SK-N-SH treated with all-trans-retinoic acid at 6 μM for 48 hours (cell line): ENCODE results near the gene DAB1.
A peak's percentile ranks its signal among the peaks of the same experiment; 100 is the strongest.

Experiments used
- ATAC-seq: fragments of 200-7000 bp; cut with Tn5 transposase; 3 replicates; pipeline ENCODE4 v1.9.1; 2020; ENCODE audit warnings: mild to moderate bottlenecking, moderate library complexity
- BACH2 ChIP-seq: fragments of 250-450 bp; sonication (Bioruptor Pico); IDR thresholded peaks from 2 replicates; pipeline ENCODE4 v1.9.0; 2021; ENCODE audit warnings: mild to moderate bottlenecking, borderline replicate concordance
- CSRNP3 ChIP-seq: fragments of 250-450 bp; sonication (Bioruptor Pico); IDR thresholded peaks from 2 replicates; pipeline ENCODE4 v1.5.1; 2021; ENCODE audit warnings: mild to moderate bottlenecking, moderate library complexity
- ESRRG ChIP-seq: fragments of 250-450 bp; sonication (Bioruptor Pico); IDR thresholded peaks from 2 replicates; pipeline ENCODE4 v1.6.1; 2021; ENCODE audit warnings: mild to moderate bottlenecking
- OSR1 ChIP-seq: fragments of 250-450 bp; sonication (Bioruptor Pico); IDR thresholded peaks from 2 replicates; pipeline ENCODE4 v1.8.0; 2022; ENCODE audit warnings: moderate library complexity, mild to moderate bottlenecking, inconsistent platforms
- POU6F1 ChIP-seq: fragments of 250-450 bp; sonication (Bioruptor Pico); IDR thresholded peaks from 2 replicates; pipeline ENCODE4 v1.8.0; 2021; ENCODE audit warnings: low read depth, mild to moderate bottlenecking, moderate library complexity, borderline replicate concordance
- PPARA ChIP-seq: fragments of 250-450 bp; sonication (Bioruptor Pico); IDR thresholded peaks from 2 replicates; pipeline ENCODE4 v1.5.0; 2020; ENCODE audit warnings: mild to moderate bottlenecking, borderline replicate concordance
- RARB ChIP-seq: fragments of 250-450 bp; sonication (Bioruptor Pico); IDR thresholded peaks from 2 replicates; pipeline ENCODE4 v1.8.0; 2021; ENCODE audit warnings: mild to moderate bottlenecking, moderate library complexity
- SNAI2 ChIP-seq: fragments of 250-450 bp; sonication (Bioruptor Pico); IDR thresholded peaks from 2 replicates; pipeline ENCODE4 v1.5.0; 2020; ENCODE audit warnings: mild to moderate bottlenecking, moderate library complexity
- TOX ChIP-seq: fragments of 250-450 bp; sonication (Bioruptor Pico); IDR thresholded peaks from 2 replicates; pipeline ENCODE4 v1.8.0; 2021; ENCODE audit warnings: mild to moderate bottlenecking, moderate library complexity, borderline replicate concordance
- TSHZ2 ChIP-seq: fragments of 250-450 bp; sonication (Bioruptor Pico); IDR thresholded peaks from 2 replicates; pipeline ENCODE4 v1.5.0; 2020; ENCODE audit warnings: mild to moderate bottlenecking, moderate library complexity
- ZC3H10 ChIP-seq: fragments of 250-450 bp; sonication (Bioruptor Pico); IDR thresholded peaks from 2 replicates; pipeline ENCODE4 v1.5.1; 2021; ENCODE audit warnings: mild to moderate bottlenecking, moderate library complexity
- ZFP3 ChIP-seq: fragments of 250-450 bp; sonication (Bioruptor Pico); IDR thresholded peaks from 2 replicates; pipeline ENCODE4 v1.5.0; 2020; ENCODE audit warnings: mild to moderate bottlenecking, moderate library complexity
- ZFP30 ChIP-seq: fragments of 450-650 bp; formaldehyde crosslinking; IDR thresholded peaks from 2 replicates; pipeline ENCODE4 v1.5.0; 2022; ENCODE audit warnings: mild to moderate bottlenecking, moderate library complexity
- ZNF565 ChIP-seq: fragments of 450-650 bp; formaldehyde crosslinking; conservative IDR thresholded peaks from 2 replicates; pipeline ENCODE4 v1.5.0; 2020; ENCODE audit warnings: low read depth, mild to moderate bottlenecking, moderate library complexity
- ZNF70 ChIP-seq: fragments of 450-650 bp; formaldehyde crosslinking; IDR thresholded peaks from 2 replicates; pipeline ENCODE4 v1.5.0; 2020; ENCODE audit warnings: mild to moderate bottlenecking, moderate library complexity
- ZNF8 ChIP-seq: fragments of 450-650 bp; formaldehyde crosslinking; IDR thresholded peaks from 2 replicates; pipeline ENCODE4 v1.5.0; 2020; ENCODE audit warnings: mild to moderate bottlenecking, moderate library complexity
- TF ChIP-seq, protein P1 (sequence below): fragments of 250-450 bp; sonication (Bioruptor Pico); IDR thresholded peaks from 2 replicates; pipeline ENCODE4 v1.8.0; 2020; ENCODE audit warnings: mild to moderate bottlenecking, moderate library complexity, borderline replicate concordance
- TF ChIP-seq, protein P2 (sequence below): fragments of 250-450 bp; sonication (Bioruptor Pico); IDR thresholded peaks from 2 replicates; pipeline ENCODE4 v1.5.1; 2020; ENCODE audit warnings: low read depth, mild to moderate bottlenecking, moderate library complexity

DAB1 gene

GRCh38 chr1:57440096-57440495 lies 16.2 kb upstream of the DAB1 start (continued):
- no peak for TF ChIP-seq POU6F1 (CRISPR knock-in tag)
- TF ChIP-seq ZC3H10 (CRISPR knock-in tag): no peak
- no peak for TF ChIP-seq OSR1
- TF ChIP-seq, protein P1, sequence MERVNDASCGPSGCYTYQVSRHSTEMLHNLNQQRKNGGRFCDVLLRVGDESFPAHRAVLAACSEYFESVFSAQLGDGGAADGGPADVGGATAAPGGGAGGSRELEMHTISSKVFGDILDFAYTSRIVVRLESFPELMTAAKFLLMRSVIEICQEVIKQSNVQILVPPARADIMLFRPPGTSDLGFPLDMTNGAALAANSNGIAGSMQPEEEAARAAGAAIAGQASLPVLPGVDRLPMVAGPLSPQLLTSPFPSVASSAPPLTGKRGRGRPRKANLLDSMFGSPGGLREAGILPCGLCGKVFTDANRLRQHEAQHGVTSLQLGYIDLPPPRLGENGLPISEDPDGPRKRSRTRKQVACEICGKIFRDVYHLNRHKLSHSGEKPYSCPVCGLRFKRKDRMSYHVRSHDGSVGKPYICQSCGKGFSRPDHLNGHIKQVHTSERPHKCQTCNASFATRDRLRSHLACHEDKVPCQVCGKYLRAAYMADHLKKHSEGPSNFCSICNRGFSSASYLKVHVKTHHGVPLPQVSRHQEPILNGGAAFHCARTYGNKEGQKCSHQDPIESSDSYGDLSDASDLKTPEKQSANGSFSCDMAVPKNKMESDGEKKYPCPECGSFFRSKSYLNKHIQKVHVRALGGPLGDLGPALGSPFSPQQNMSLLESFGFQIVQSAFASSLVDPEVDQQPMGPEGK (CRISPR knock-in tag): no peak

GRCh38 chr1:57431400-57431799 lies 7.5 kb upstream of the DAB1 start:
- no peak for ATAC-seq
- TF ChIP-seq ZC3H10 (CRISPR knock-in tag) (no peak), TOX (CRISPR knock-in tag) (no peak), POU6F1 (CRISPR knock-in tag) (no peak), BACH2 (CRISPR knock-in tag) (no peak)

- TF ChIP-seq ZNF8 (CRISPR knock-in tag) (no peak), SNAI2 (CRISPR knock-in tag) (no peak), RARB (no peak), ZFP30 (CRISPR knock-in tag) (no peak), TOX (CRISPR knock-in tag) (no peak), BACH2 (CRISPR knock-in tag) (no peak), ZNF70 (CRISPR knock-in tag) (no peak), PPARA (CRISPR knock-in tag) (no peak)
- TF ChIP-seq, protein P1 (CRISPR knock-in tag): no peak
- TF ChIP-seq, protein P2, sequence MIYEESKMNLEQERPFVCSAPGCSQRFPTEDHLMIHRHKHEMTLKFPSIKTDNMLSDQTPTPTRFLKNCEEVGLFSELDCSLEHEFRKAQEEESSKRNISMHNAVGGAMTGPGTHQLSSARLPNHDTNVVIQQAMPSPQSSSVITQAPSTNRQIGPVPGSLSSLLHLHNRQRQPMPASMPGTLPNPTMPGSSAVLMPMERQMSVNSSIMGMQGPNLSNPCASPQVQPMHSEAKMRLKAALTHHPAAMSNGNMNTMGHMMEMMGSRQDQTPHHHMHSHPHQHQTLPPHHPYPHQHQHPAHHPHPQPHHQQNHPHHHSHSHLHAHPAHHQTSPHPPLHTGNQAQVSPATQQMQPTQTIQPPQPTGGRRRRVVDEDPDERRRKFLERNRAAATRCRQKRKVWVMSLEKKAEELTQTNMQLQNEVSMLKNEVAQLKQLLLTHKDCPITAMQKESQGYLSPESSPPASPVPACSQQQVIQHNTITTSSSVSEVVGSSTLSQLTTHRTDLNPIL (CRISPR knock-in tag): no peak
- ATAC-seq: peak; percentile 66
Measured at GRCh38 chr1:57424231-57425027, 569 bp upstream of the DAB1 start.

DNA sequence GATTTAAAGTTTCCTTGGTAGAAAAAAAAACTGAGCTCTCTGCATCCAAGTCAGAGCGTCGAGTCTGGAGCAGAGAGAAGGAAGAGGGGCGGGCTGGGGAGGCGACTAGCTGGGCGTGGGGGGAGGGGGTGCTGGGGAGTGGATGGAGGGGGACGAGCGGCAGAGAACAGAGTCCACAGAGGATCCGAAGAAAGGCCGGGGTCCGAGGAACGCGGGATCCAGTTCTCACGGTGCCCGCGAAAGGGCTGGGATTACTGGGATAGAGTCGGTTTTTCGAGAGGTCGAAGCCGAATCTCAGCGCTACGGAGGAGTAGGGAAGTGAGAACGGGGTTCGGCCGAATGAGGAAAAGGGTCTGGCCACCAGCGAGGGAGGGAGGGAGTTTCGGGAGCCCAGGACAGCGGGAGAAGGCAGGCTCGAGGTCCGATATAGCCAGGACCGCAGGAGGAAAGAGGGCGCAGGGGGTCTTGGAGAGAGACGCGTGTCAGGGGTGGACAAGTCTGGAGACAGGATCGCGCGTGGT lies 665 bp downstream of the DAB1 start:
- ATAC-seq: peak; percentile 51
- TF ChIP-seq RARB (no peak), TSHZ2 (CRISPR knock-in tag) (no peak), CSRNP3 (CRISPR knock-in tag) (no peak), ESRRG (no peak), ZFP30 (CRISPR knock-in tag) (no peak), ZNF565 (CRISPR knock-in tag) (no peak), OSR1 (no peak), PPARA (CRISPR knock-in tag) (no peak), ZFP3 (CRISPR knock-in tag) (no peak), TOX (CRISPR knock-in tag) (no peak)
- TF ChIP-seq, protein P1 (CRISPR knock-in tag): no peak
